Hematopoietic multipotent progenitor cell (in vitro differentiated cells): ENCODE measurements around the gene RYK. TPM values are rescaled to one million over a fixed set of nuclear protein-coding genes. Genes with fewer than 3 reads are reported as not detected.
A peak's percentile ranks its signal among the peaks of the same experiment; 100 is the strongest.
"Not testable (repeated sequence)": the region's sequence is repeated elsewhere in the genome, so short reads cannot be mapped to it uniquely, and the experiment has no call there.

Experiments
- DNase-seq, 3 donors: peaks; one replicate each; pipeline ENCODE4 v3.0.0-alpha.2; 2011 to 2015; ENCODE audit warnings: low read depth in 2 of 3, low spot score in 2 of 3
- total RNA-seq: library from RNA; depleted of rRNA; stranded (reverse); fragments of >200 nt; gene quantifications from one replicate; pipeline ENCODE4 v1.2.3, GENCODE V29; 2012

Gene RYK
- total RNA-seq, 1 donor: 27.2 TPM

- no peak for DNase-seq
Measured at GRCh38 chr3:134228035-134228434, 22.6 kb downstream of the RYK start.

- not testable (repeated sequence) for DNase-seq
Measured at GRCh38 chr3:134224796-134225156, 25.9 kb downstream of the RYK start.

GRCh38 chr3:134222835-134223234, 27.8 kb downstream of the RYK start:
- DNase-seq: no peak

- DNase-seq: no peak
Measured at GRCh38 chr3:134216851-134217250, 33.8 kb downstream of the RYK start.

- DNase-seq: no peak
Measured at GRCh38 chr3:134216191-134216764, 34.4 kb downstream of the RYK start.

GRCh38 chr3:134214239-134214638, 36.4 kb downstream of the RYK start:
- DNase-seq: no peak

GRCh38 chr3:134212967-134213665, 37.5 kb downstream of the RYK start:
- DNase-seq: peak; percentile 63 to 85 (median 70)

- DNase-seq: peak in 2 of 3 donors; percentile 60 to 76
Measured at GRCh38 chr3:134211797-134212196, 38.9 kb downstream of the RYK start.

GRCh38 chr3:134205451-134205850, 45.2 kb downstream of the RYK start:
- DNase-seq: no peak

GRCh38 chr3:134201201-134202130, 49.2 kb downstream of the RYK start:
- no peak for DNase-seq

- DNase-seq: not testable (repeated sequence)
Measured at GRCh38 chr3:134199880-134200279, 50.8 kb downstream of the RYK start.

GRCh38 chr3:134199240-134199639, 51.4 kb downstream of the RYK start:
- DNase-seq: no peak

GRCh38 chr3:134198414-134198813, 52.2 kb downstream of the RYK start:
- DNase-seq: no peak

GRCh38 chr3:134197681-134198261, 52.9 kb downstream of the RYK start:
- peak in 2 of 3 donors; percentile 45 to 80 for DNase-seq

GRCh38 chr3:134194247-134194646, 56.4 kb downstream of the RYK start:
- no peak for DNase-seq

GRCh38 chr3:134190250-134190649, 60.4 kb downstream of the RYK start:
- DNase-seq: no peak

GRCh38 chr3:134189849-134190248, 60.8 kb downstream of the RYK start:
- no peak for DNase-seq

- peak in 2 of 3 donors; percentile 8 to 10 for DNase-seq
Measured at GRCh38 chr3:134186391-134186790, 64.3 kb downstream of the RYK start.

GRCh38 chr3:134180761-134181160, 69.9 kb downstream of the RYK start:
- DNase-seq: no peak

GRCh38 chr3:134179508-134179907, 71.2 kb downstream of the RYK start:
- DNase-seq: no peak

GRCh38 chr3:134163096-134163495, 87.6 kb downstream of the RYK start:
- no peak for DNase-seq
